ENCODE results near the gene CPPED1.
"Not testable (repeated sequence)": the region's sequence is repeated elsewhere in the genome, so short reads cannot be mapped to it uniquely, and the experiment has no call there.

Gene CPPED1

GRCh38 chr16:12793865-12794240 is 9.8 kb downstream of the CPPED1 start:
- TF ChIP-seq POLR2A (IDR thresholded peaks at IDR 0.05; ENCODE audit: extremely low read depth, insufficient read length) (no peak), CTCF (IDR thresholded peaks at IDR 0.05; ENCODE audit: low read depth, low read length) (no peak), MYC (IDR thresholded peaks at IDR 0.05; ENCODE audit: low read depth, low read length) (no peak)
- TF ChIP-seq, protein P1, sequence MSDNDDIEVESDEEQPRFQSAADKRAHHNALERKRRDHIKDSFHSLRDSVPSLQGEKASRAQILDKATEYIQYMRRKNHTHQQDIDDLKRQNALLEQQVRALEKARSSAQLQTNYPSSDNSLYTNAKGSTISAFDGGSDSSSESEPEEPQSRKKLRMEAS (IDR thresholded peaks at IDR 0.05; ENCODE audit: low read depth, low read length): no peak
- DNase-seq (ENCODE audit: low read depth): no peak

DNA sequence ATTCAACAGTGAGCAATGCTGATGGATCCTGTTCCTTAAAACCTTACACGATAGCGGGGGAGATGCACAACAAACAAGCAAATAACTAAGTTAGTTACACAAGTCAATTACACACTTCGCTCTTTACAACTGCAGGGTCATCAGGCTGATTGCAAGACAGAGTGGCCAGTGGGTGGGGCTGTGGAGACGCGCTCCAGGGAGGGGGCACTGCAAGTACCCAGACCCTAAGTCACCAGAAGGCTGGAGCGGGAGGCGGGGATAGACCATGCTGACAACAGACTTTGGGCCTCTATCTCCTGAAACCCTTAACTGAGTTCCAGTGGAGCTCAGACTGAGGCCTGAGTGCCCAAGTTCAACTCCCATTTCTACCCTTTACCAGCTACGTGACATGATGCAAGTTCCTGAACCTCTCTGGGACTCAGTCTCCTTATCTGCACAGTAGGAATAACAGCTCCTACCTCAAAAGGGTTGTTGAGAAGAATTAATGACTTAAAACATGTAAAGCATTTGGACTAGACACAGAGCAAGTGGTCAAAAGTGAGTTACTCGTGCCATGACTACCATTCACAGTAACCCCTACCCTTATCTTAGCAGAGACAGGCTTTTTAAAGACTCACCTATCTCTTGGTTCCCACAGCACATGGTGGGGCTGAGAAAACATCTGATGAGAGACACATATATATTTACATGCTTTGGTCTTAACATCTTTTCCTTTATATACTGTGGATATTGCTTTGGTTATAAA is 10.4 kb downstream of the CPPED1 start:
- TF ChIP-seq MYC (IDR thresholded peaks at IDR 0.05; ENCODE audit: low read depth, low read length) (no peak), POLR2A (IDR thresholded peaks at IDR 0.05; ENCODE audit: extremely low read depth, insufficient read length) (no peak), CTCF (IDR thresholded peaks at IDR 0.05; ENCODE audit: low read depth, low read length) (no peak)
- TF ChIP-seq, protein P1 (IDR thresholded peaks at IDR 0.05; ENCODE audit: low read depth, low read length): no peak
- no peak overlapping the region for H3K4me3 ChIP-seq (ENCODE audit: low read depth, low read length)
- DNase-seq (ENCODE audit: low read depth): no peak

More at GRCh38 chr16:12793865-12794240, 9.8 kb downstream of the CPPED1 start:
- H3K4me3 ChIP-seq (ENCODE audit: low read depth, low read length): no peak overlapping the region

- not testable (repeated sequence) for DNase-seq (ENCODE audit: low read depth)
Measured at GRCh38 chr16:12792528-12792927, 11.2 kb downstream of the CPPED1 start.

DNA sequence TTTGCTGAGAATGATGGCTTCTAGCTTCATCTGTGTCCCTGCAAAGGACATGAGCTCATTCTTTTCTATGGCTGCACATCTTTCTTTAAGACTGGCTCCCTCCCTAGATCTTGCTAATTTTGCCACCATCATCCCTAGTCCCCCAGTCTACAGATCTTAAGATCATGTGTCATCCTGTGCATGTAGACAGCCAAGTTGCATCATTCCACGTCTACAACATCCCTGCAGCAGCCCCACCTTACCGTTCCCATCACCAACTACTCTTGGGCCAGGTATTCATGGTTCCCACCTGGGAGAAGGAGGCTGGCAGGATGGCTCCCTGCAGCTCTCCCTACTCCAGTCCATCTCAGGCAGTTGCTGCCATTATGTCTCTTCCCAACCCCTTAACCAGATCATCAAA is 12.3 kb downstream of the CPPED1 start:
- TF ChIP-seq POLR2A (IDR thresholded peaks at IDR 0.05; ENCODE audit: extremely low read depth, insufficient read length): no peak
- no peak for TF ChIP-seq MYC (IDR thresholded peaks at IDR 0.05; ENCODE audit: low read depth, low read length)
- TF ChIP-seq, protein P1 (IDR thresholded peaks at IDR 0.05; ENCODE audit: low read depth, low read length): no peak
- no peak for DNase-seq (ENCODE audit: low read depth)
- no peak overlapping the region for H3K4me3 ChIP-seq (ENCODE audit: low read depth, low read length)

More at GRCh38 chr16:12792528-12792927, 11.2 kb downstream of the CPPED1 start:
- not testable (repeated sequence) for H3K4me3 ChIP-seq (ENCODE audit: low read depth, low read length)

DNA sequence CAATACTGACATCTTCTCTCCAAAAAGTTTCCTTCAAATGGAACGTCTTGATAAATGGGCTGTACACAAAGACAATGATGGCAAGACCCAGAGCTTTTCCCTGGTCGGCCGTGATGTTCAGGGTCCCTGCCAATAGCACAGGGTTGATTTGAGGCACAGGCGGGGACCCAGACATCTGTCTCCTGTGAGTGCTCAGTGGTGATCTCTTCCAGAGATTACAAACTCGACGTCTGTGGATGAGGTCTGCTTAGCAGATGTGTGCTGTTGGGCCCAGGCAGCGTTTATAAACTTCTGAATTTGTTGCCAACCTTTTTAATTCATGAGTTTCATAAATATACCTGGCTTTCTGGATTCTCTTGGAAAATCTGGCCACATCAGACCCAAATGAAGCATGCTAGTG is 14.9 kb downstream of the CPPED1 start:
- TF ChIP-seq, protein P1 (IDR thresholded peaks at IDR 0.05; ENCODE audit: low read depth, low read length): no peak
- TF ChIP-seq MYC (IDR thresholded peaks at IDR 0.05; ENCODE audit: low read depth, low read length) (no peak), CTCF (IDR thresholded peaks at IDR 0.05; ENCODE audit: low read depth, low read length) (no peak), POLR2A (IDR thresholded peaks at IDR 0.05; ENCODE audit: extremely low read depth, insufficient read length) (no peak)
- DNase-seq (ENCODE audit: low read depth): no peak
- no peak overlapping the region for H3K4me3 ChIP-seq (ENCODE audit: low read depth, low read length)

DNA sequence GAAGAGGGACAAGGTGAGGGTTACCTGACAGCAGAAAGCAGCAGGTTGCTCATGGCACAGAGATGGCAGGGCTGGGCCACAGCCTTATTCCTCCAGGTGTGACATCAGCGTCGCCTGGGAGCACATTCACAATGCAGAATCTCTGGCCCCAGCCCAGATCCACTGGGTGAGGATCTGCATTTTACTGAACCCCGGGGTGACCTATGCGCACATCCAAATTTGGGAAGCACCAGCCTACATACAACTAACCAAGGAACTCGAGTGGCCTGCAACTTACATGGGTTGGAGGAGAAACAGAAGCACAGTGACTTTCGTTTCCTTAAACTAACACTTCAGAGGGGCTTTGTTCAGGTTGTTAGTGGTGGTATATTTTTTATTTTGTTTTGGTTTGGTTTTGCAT is 17.6 kb downstream of the CPPED1 start:
- H3K4me3 ChIP-seq (ENCODE audit: low read depth, low read length): no peak overlapping the region
- no peak for DNase-seq (ENCODE audit: low read depth)
- TF ChIP-seq CTCF (IDR thresholded peaks at IDR 0.05; ENCODE audit: low read depth, low read length) (no peak), POLR2A (IDR thresholded peaks at IDR 0.05; ENCODE audit: extremely low read depth, insufficient read length) (no peak), MYC (IDR thresholded peaks at IDR 0.05; ENCODE audit: low read depth, low read length) (no peak)
- TF ChIP-seq, protein P1 (IDR thresholded peaks at IDR 0.05; ENCODE audit: low read depth, low read length): no peak
